DMS53 (cell line): Measurements from ENCODE around the gene HOXA6.

Experiments
- DNase-seq: peaks from one replicate; lab custom pipeline; 2025; lab: John Stamatoyannopoulos, UW

The HOXA6 gene

GRCh38 chr7:27147199-27148030, at the start of gene HOXA6:
Gene HOXA6 (minus strand): TSS chr7:27147774. CDS start chr7:27147749, 25 bp downstream.
- peak; percentile 75 for DNase-seq

- DNase-seq, result peak; percentile 89
These were observed 48.8 kb upstream of the HOXA6 start for GRCh38 chr7:27196287-27196767.

GRCh38 chr7:27194686-27195379, 47.3 kb upstream of the HOXA6 start:
- DNase-seq, result no peak

GRCh38 chr7:27194002-27194352, 46.4 kb upstream of the HOXA6 start:
- no peak for DNase-seq

GRCh38 chr7:27193335-27194001, 45.9 kb upstream of the HOXA6 start:
- no peak for DNase-seq

- DNase-seq, result peak; percentile 49
These were observed 45.2 kb upstream of the HOXA6 start for GRCh38 chr7:27192546-27193334.

- DNase-seq, result peak; percentile 54
These were observed 44.4 kb upstream of the HOXA6 start for GRCh38 chr7:27191833-27192545.

GRCh38 chr7:27191161-27191731, 43.7 kb upstream of the HOXA6 start:
- no peak for DNase-seq

GRCh38 chr7:27189997-27190748, 42.6 kb upstream of the HOXA6 start:
- no peak for DNase-seq

GRCh38 chr7:27189295-27189996, 41.9 kb upstream of the HOXA6 start:
- DNase-seq, result peak; percentile 58

- peak; percentile 58 for DNase-seq
These were observed 41.1 kb upstream of the HOXA6 start for GRCh38 chr7:27188386-27189294.

GRCh38 chr7:27187475-27188385, 40.2 kb upstream of the HOXA6 start:
- no peak for DNase-seq

GRCh38 chr7:27186668-27187474, 39.3 kb upstream of the HOXA6 start:
- no peak for DNase-seq

- DNase-seq, result peak; percentile 67
These were observed 38.5 kb upstream of the HOXA6 start for GRCh38 chr7:27185854-27186667.

GRCh38 chr7:27185013-27185853, 37.7 kb upstream of the HOXA6 start, which contains the start of gene HOXA11:
Gene HOXA11 (minus strand): TSS chr7:27185232. CDS start chr7:27185144, 88 bp downstream.
- peak; percentile 82 for DNase-seq
